MM.1S (cell line): ENCODE data around the gene PRKCE.

Source experiments
- DNase-seq: peaks from one replicate; pipeline ENCODE4 v3.0.0-alpha.2; 2015
- H2AFZ ChIP-seq: fragments of 300-600 bp; sonication (generic); 2 replicates; pipeline ENCODE4 v1.6.0; 2016; ENCODE audit warnings: antibody characterized with exemption, low read length
- H3F3A ChIP-seq: fragments of 300-600 bp; sonication (generic); 2 replicates; pipeline ENCODE4 v1.6.1; 2016; ENCODE audit warnings: mild to moderate bottlenecking, antibody characterized with exemption, low read length, moderate library complexity, mixed read lengths; ENCODE audit not compliant: insufficient read depth
- H3K27ac ChIP-seq: fragments of 300-600 bp; sonication (generic); 2 replicates; pipeline ENCODE4 v1.5.1; 2016; ENCODE audit warnings: mild to moderate bottlenecking, low read length
- H3K27me3 ChIP-seq: fragments of 300-600 bp; sonication (generic); replicated peaks from 2 replicates; pipeline ENCODE4 v1.6.0; 2016; ENCODE audit warnings: low read length; ENCODE audit not compliant: insufficient read depth
- H3K36me3 ChIP-seq: fragments of 300-600 bp; sonication (generic); replicated peaks from 2 replicates; pipeline ENCODE4 v1.6.1; 2016; ENCODE audit warnings: mild to moderate bottlenecking, low read length, mixed read lengths; ENCODE audit not compliant: insufficient read depth
- H3K4me1 ChIP-seq: fragments of 300-600 bp; sonication (generic); 2 replicates; pipeline ENCODE4 v1.6.1; 2016; ENCODE audit warnings: low read length, mixed read lengths
- H3K4me2 ChIP-seq: fragments of 300-600 bp; sonication (generic); 2 replicates; pipeline ENCODE4 v1.6.0; 2016; ENCODE audit warnings: low read depth, low read length
- H3K4me3 ChIP-seq: fragments of 300-600 bp; sonication (generic); 2 replicates; pipeline ENCODE4 v1.5.1; 2016; ENCODE audit warnings: low read length, mixed read lengths
- H3K79me2 ChIP-seq: fragments of 300-600 bp; sonication (generic); 2 replicates; pipeline ENCODE4 v1.6.1; 2016; ENCODE audit warnings: mixed run types, low read length, mixed read lengths
- H3K9ac ChIP-seq: fragments of 300-600 bp; sonication (generic); 2 replicates; pipeline ENCODE4 v1.6.1; 2016; ENCODE audit warnings: low read length, mixed read lengths
- H3K9me2 ChIP-seq: fragments of 300-600 bp; sonication (generic); replicated peaks from 2 replicates; pipeline ENCODE4 v1.6.1; 2016; ENCODE audit warnings: mild to moderate bottlenecking, low read length, mixed read lengths; ENCODE audit not compliant: insufficient read depth
- H3K9me3 ChIP-seq: fragments of 300-600 bp; sonication (generic); replicated peaks from 2 replicates; pipeline ENCODE4 v1.6.1; 2016; ENCODE audit warnings: mild to moderate bottlenecking, low read length, mixed read lengths; ENCODE audit not compliant: insufficient read depth
- H4K20me1 ChIP-seq: fragments of 300-600 bp; sonication (generic); 2 replicates; pipeline ENCODE4 v1.6.1; 2016; ENCODE audit warnings: mild to moderate bottlenecking, low read length, moderate library complexity, mixed read lengths; ENCODE audit not compliant: insufficient read depth
- CTCF ChIP-seq: fragments of 300-600 bp; sonication (generic); IDR thresholded peaks from 2 replicates; pipeline ENCODE4 v1.5.1; 2016; ENCODE audit warnings: antibody characterized with exemption, low read length, mixed read lengths
- EZH2 ChIP-seq: fragments of 300-600 bp; sonication (generic); optimal IDR thresholded peaks from 2 replicates; pipeline ENCODE3; 2017; ENCODE audit warnings: low read depth, mild to moderate bottlenecking, antibody characterized with exemption, low read length, mixed read lengths
- EZH2phosphoT487 ChIP-seq: fragments of 300-600 bp; sonication (generic); IDR thresholded peaks from 2 replicates; pipeline ENCODE4 v1.6.1; 2018; ENCODE audit warnings: antibody characterized with exemption, low read length

PRKCE gene

GRCh38 chr2:45843136-45843535 is 191.7 kb downstream of the PRKCE start:
- no peaks in the 10 kb centered on the region for H4K20me1 ChIP-seq
- no peaks in the 10 kb centered on the region for H3K79me2 ChIP-seq
- peaks cover 32% of the 10 kb centered on the region for H3K4me1 ChIP-seq
- H3K27ac ChIP-seq, result no peak overlapping the region
- no peak for DNase-seq
- H3K9ac ChIP-seq, result no peak overlapping the region
- H3F3A ChIP-seq, result peaks cover 15% of the 10 kb centered on the region
- H3K4me2 ChIP-seq, result no peak overlapping the region
- TF ChIP-seq EZH2phosphoT487, result no peak
- TF ChIP-seq CTCF, result no peak
- no peak for TF ChIP-seq EZH2
- no peaks in the 10 kb centered on the region for H3K9me2 ChIP-seq
- H3K36me3 ChIP-seq, result no peaks in the 10 kb centered on the region
- H2AFZ ChIP-seq, result no peak overlapping the region
- no peaks in the 10 kb centered on the region for H3K9me3 ChIP-seq
- no peak overlapping the region for H3K4me3 ChIP-seq
- no peaks in the 10 kb centered on the region for H3K27me3 ChIP-seq

DNA sequence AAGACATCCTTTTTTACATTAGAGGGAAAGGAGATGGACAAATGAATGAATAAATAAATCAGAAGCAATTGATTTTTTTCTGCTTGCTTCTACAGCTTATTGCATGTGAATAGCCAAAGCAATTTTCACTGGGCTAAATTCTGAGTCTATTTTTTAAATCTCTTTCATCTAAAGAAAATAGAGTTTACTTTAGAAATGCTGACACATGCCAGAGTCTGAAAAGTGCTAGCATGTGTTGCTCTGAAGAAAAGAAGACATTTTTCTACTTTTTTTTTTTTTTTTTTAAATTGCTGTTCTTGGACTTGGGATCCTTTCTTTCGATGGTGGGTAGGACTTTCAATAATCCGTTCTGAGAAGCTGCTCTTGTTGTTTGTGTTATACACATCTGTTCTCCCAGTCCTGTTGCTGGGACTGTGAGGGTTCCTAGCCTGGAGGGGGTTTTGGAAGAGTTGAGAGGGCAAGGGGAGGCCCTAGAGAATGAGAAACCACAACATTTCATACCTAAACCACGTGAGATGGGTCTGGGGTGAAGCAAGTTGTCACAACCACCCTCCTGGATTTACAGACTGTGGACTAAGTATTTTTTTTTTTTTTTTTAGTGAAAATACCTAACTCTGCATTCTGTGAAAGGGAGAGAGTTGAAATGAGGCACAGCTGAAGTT is 193.5 kb downstream of the PRKCE start:
- no peaks in the 10 kb centered on the region for H3K79me2 ChIP-seq
- no peaks in the 10 kb centered on the region for H3K9me3 ChIP-seq
- H3K36me3 ChIP-seq, result no peaks in the 10 kb centered on the region
- TF ChIP-seq EZH2 (no peak), EZH2phosphoT487 (no peak), CTCF (no peak)
- no peak overlapping the region for H3K9ac ChIP-seq
- H3K9me2 ChIP-seq, result no peaks in the 10 kb centered on the region
- no peak overlapping the region for H3K4me3 ChIP-seq
- no peaks in the 10 kb centered on the region for H4K20me1 ChIP-seq
- peak overlapping the region; percentile 17; the same call in 1 of the 2 replicates for H3K4me2 ChIP-seq
- peaks cover 29% of the 10 kb centered on the region for H3K4me1 ChIP-seq
- DNase-seq, result peak; percentile 82
- H3K27me3 ChIP-seq, result no peaks in the 10 kb centered on the region
- H3K27ac ChIP-seq, result peak overlapping the region; percentile 32; the same call in 1 of the 2 replicates
- peaks cover 15% of the 10 kb centered on the region for H3F3A ChIP-seq
- H2AFZ ChIP-seq, result no peak overlapping the region

- H3K4me3 ChIP-seq, result no peak overlapping the region
- H3K36me3 ChIP-seq, result no peaks in the 10 kb centered on the region
- peak overlapping the region; percentile 17; the same call in 1 of the 2 replicates for H3K4me2 ChIP-seq
- H2AFZ ChIP-seq, result no peak overlapping the region
- H3K27ac ChIP-seq, result no peak overlapping the region
- TF ChIP-seq CTCF, result no peak
- TF ChIP-seq EZH2, result no peak
- no peak for TF ChIP-seq EZH2phosphoT487
- no peaks in the 10 kb centered on the region for H3K9me2 ChIP-seq
- no peaks in the 10 kb centered on the region for H3K9me3 ChIP-seq
- H3F3A ChIP-seq, result peaks cover 15% of the 10 kb centered on the region
- no peaks in the 10 kb centered on the region for H3K79me2 ChIP-seq
- peaks cover 23% of the 10 kb centered on the region for H3K4me1 ChIP-seq
- no peak for DNase-seq
- H4K20me1 ChIP-seq, result no peaks in the 10 kb centered on the region
- H3K27me3 ChIP-seq, result no peaks in the 10 kb centered on the region
- no peak overlapping the region for H3K9ac ChIP-seq
These were observed 194.1 kb downstream of the PRKCE start for GRCh38 chr2:45845566-45845965.
